ENCODE measurements around the gene CPT1C. TPM values are rescaled to one million over a fixed set of nuclear protein-coding genes. Genes with fewer than 3 reads are reported as not detected.

Gene CPT1C
- total and polyA plus RNA-seq, 2 donors (not counting 3 experiments of a cell fraction or from before 2014, with no cell fraction given) = 45.7 to 80.8 TPM

- peaks cover 17% of the 10 kb centered on the region for H3K79me2 ChIP-seq (ENCODE audit: control insufficient read depth, insufficient read depth, low read length)
- intact Hi-C loops (cut with micrococcal nuclease) = no loop called here
Measured at GRCh38 chr19:49666120-49666444, 24.8 kb upstream of the CPT1C start.

GRCh38 chr19:49667473-49667872 is 23.4 kb upstream of the CPT1C start:
- ChIA-PET POLR2A (no interaction called here), CTCF (interaction anchor here (0.8 kb wide), 1 partner anchor 9 kb away, joined by 3 read pairs; no protein-coding TSS in a partner anchor)
- no TSS peak for BruUV-seq (replicated peaks)
- no peak for DNase-seq (ENCODE audit: low read depth, low spot score)
- peaks cover 0 to 9% of the 10 kb centered on the region in 2 experiments for H3K36me3 ChIP-seq (ENCODE audit: control insufficient read depth in 2 of 2, extremely low read depth in 1 of 2, insufficient read depth in 2 of 2, low read length in 2 of 2)
- H4K20me1 ChIP-seq (replicated peaks; ENCODE audit: control insufficient read depth, extremely low read depth, insufficient read depth, low read length) = no peaks in the 10 kb centered on the region
- H3K9ac ChIP-seq (replicated peaks; ENCODE audit: extremely low read depth, insufficient read depth, low read length) = no peak overlapping the region
- H3K4me3 ChIP-seq (replicated peaks in 1 of 3; ENCODE audit: insufficient read depth in 1 of 3, low read depth in 1 of 3, low read length in 3 of 3) = no peak overlapping the region
- H3K27ac ChIP-seq (ENCODE audit: insufficient read depth, low read depth, low read length) = no peak overlapping the region
- intact Hi-C loops (cut with micrococcal nuclease) = no loop called here
- H3K9me3 ChIP-seq (replicated peaks; ENCODE audit: control insufficient read depth, insufficient read depth, low read length) = no peaks in the 10 kb centered on the region
- H3K4me1 ChIP-seq (ENCODE audit: control insufficient read depth, extremely low read depth, insufficient read depth, low read length) = peaks cover 10% of the 10 kb centered on the region
- dilution Hi-C loops (cut with MboI; ENCODE audit: extremely low pct_ligation_motif_present, low sequenced_read_pairs) = no loop called here
- H3K9me1 ChIP-seq (replicated peaks; ENCODE audit: control insufficient read depth, extremely low read depth, insufficient read depth, low read length) = no peaks in the 10 kb centered on the region
- no peaks in the 10 kb centered on the region for H3K27me3 ChIP-seq (ENCODE audit: control insufficient read depth in 2 of 2, insufficient read depth in 2 of 2, low read length in 2 of 2)
- no peak for FAIRE-seq
- peaks cover 17% of the 10 kb centered on the region for H3K79me2 ChIP-seq (ENCODE audit: control insufficient read depth, insufficient read depth, low read length)
- no peak overlapping the region for H2AFZ ChIP-seq (ENCODE audit: low read depth, low read length)
- TF ChIP-seq MAX (IDR thresholded peaks at IDR 0.05; ENCODE audit: insufficient read depth, insufficient read length) (no peak), MYC (IDR thresholded peaks at IDR 0.05; ENCODE audit: low read depth, low read length) (no peak), FOS (IDR thresholded peaks at IDR 0.05; ENCODE audit: borderline replicate concordance, insufficient read depth, low read length) (no peak), JUN (IDR thresholded peaks at IDR 0.05; ENCODE audit: borderline replicate concordance, insufficient read depth, insufficient read length, low read depth) (no peak), GATA2 (IDR thresholded peaks at IDR 0.05; ENCODE audit: insufficient read depth, insufficient read length, low read depth, low read length) (no peak), POLR2A (IDR thresholded peaks at IDR 0.05; ENCODE audit: low read depth, low read length) (no peak), EZH2 (IDR thresholded peaks at IDR 0.05; ENCODE audit: borderline replicate concordance, low read depth, low read length, severe bottlenecking) (no peak), CTCF (IDR thresholded peaks at IDR 0.05; ENCODE audit: extremely low read depth in 1 of 2, insufficient read depth in 1 of 2, low read depth in 1 of 2, low read length in 2 of 2) (no peak), POLR2AphosphoS5 (IDR thresholded peaks at IDR 0.05; ENCODE audit: insufficient read depth, low read depth, low read length) (no peak)
- no peak overlapping the region for H3K4me2 ChIP-seq (ENCODE audit: insufficient read depth, low read length)

More at GRCh38 chr19:49666120-49666444, 24.8 kb upstream of the CPT1C start:
- CTCF ChIA-PET = interaction anchor here (2.2 kb wide), 2 partner anchors 10 to 23 kb away, joined by 9 to 15 read pairs; partner anchors contain the start of genes PRMT1 and SCAF1
- no peak for DNase-seq (ENCODE audit: low read depth, low spot score)
- Histone ChIP-seq H3K36me3 (ENCODE audit: control insufficient read depth in 2 of 2, extremely low read depth in 1 of 2, insufficient read depth in 2 of 2, low read length in 2 of 2) (peaks cover 0 to 19% of the 10 kb centered on the region in 2 experiments), H3K9ac (replicated peaks; ENCODE audit: extremely low read depth, insufficient read depth, low read length) (peak overlapping the region; percentile 41), H3K4me1 (ENCODE audit: control insufficient read depth, extremely low read depth, insufficient read depth, low read length) (peaks cover 8% of the 10 kb centered on the region), H2AFZ (ENCODE audit: low read depth, low read length) (peak overlapping the region; percentile 53), H3K4me2 (ENCODE audit: insufficient read depth, low read length) (peak overlapping the region; percentile 88), H3K27ac (ENCODE audit: insufficient read depth, low read depth, low read length) (peak overlapping the region; percentile 35), H3K9me3 (replicated peaks; ENCODE audit: control insufficient read depth, insufficient read depth, low read length) (no peaks in the 10 kb centered on the region), H3K4me3 (replicated peaks in 1 of 3; ENCODE audit: insufficient read depth in 1 of 3, low read depth in 1 of 3, low read length in 3 of 3) (peak overlapping the region; percentile 42 to 88 (median 67)), H3K9me1 (replicated peaks; ENCODE audit: control insufficient read depth, extremely low read depth, insufficient read depth, low read length) (no peaks in the 10 kb centered on the region), H4K20me1 (replicated peaks; ENCODE audit: control insufficient read depth, extremely low read depth, insufficient read depth, low read length) (no peaks in the 10 kb centered on the region), H3K27me3 (ENCODE audit: control insufficient read depth in 2 of 2, insufficient read depth in 2 of 2, low read length in 2 of 2) (no peaks in the 10 kb centered on the region)
- TSS peak; percentile 29 for BruUV-seq (replicated peaks)
- POLR2A ChIA-PET = interaction anchor here (0.8 kb wide), 1 partner anchor 24 kb away, joined by 3 read pairs; the partner anchor contains the start of gene SCAF1
- FAIRE-seq = no peak
- TF ChIP-seq FOS (IDR thresholded peaks at IDR 0.05; ENCODE audit: borderline replicate concordance, insufficient read depth, low read length) (no peak), MAX (IDR thresholded peaks at IDR 0.05; ENCODE audit: insufficient read depth, insufficient read length) (no peak), POLR2A (IDR thresholded peaks at IDR 0.05; ENCODE audit: low read depth, low read length) (no peak), POLR2AphosphoS5 (IDR thresholded peaks at IDR 0.05; ENCODE audit: insufficient read depth, low read depth, low read length) (no peak)
- dilution Hi-C loops (cut with MboI; ENCODE audit: extremely low pct_ligation_motif_present, low sequenced_read_pairs) = no loop called here
